Mucosa of descending colon (tissue), 3 donors: ENCODE measurements around the gene CDKAL1. TPM values are rescaled to one million over a fixed set of nuclear protein-coding genes. Genes with fewer than 3 reads are reported as not detected.

Experiments
- ATAC-seq: fragments of 200-7000 bp; cut with Tn5 transposase; one replicate; pipeline ENCODE4 v1.9.1; 2020; ENCODE audit warnings: mild to moderate bottlenecking, moderate library complexity
- DNase-seq, 3 donors: peaks; one replicate each; pipeline ENCODE4 v3.0.0-alpha.2; 2020
- H3K36me3 ChIP-seq: fragments of 200-600 bp; one replicate; pipeline ENCODE4 v1.8.0; 2021; ENCODE audit warnings: low read depth, mild to moderate bottlenecking
- H3K4me1 ChIP-seq: fragments of 200-600 bp; one replicate; pipeline ENCODE4 v1.8.0; 2021; ENCODE audit warnings: low read depth, mild to moderate bottlenecking
- H3K4me3 ChIP-seq: fragments of 200-600 bp; one replicate; pipeline ENCODE4 v1.8.0; 2021; ENCODE audit warnings: mild to moderate bottlenecking
- H3K9me3 ChIP-seq: fragments of 200-600 bp; one replicate; pipeline ENCODE4 v1.8.0; 2021; ENCODE audit warnings: mild to moderate bottlenecking
- intact Hi-C, 2 donors: fragments of 100-400 bp; cut with DNase I in 1 of 2; cut with micrococcal nuclease in 1 of 2; formaldehyde crosslinking; loops; one replicate each; pipeline versions ENCODE4 v1.11.0 to v1.11.1; 2022; cut with DNase I, micrococcal nuclease
- total RNA-seq, 3 donors: library from RNA; stranded (reverse); fragmentation: NEBNext Ultra II Directional in 2 of 3; extraction: Animal tissue kit (Norgen Biotek cat#: 25700) in 2 of 3; gene quantifications; one replicate each; pipeline versions ENCODE4 v1.2.1 to v1.2.4, GENCODE V29; 2021 to 2023
- TF ChIP-seq, protein P1 (sequence below): fragments of 200-600 bp; IDR thresholded peaks from one replicate; pipeline ENCODE4 v1.8.0; 2022; ENCODE audit warnings: antibody characterized with exemption, mild to moderate bottlenecking
- donor health status: DM: no; HTN: no; CAD: no; lungs with moderate emphysema.
- donor health status: DM: no; HTN: no; CAD: no.
- donor health status: DM: no; HTN: yes; CAD: no.

The CDKAL1 gene
- total RNA-seq, 3 donors from 2014 or later: 13.4 to 15.5 (median 15.3) TPM

DNA sequence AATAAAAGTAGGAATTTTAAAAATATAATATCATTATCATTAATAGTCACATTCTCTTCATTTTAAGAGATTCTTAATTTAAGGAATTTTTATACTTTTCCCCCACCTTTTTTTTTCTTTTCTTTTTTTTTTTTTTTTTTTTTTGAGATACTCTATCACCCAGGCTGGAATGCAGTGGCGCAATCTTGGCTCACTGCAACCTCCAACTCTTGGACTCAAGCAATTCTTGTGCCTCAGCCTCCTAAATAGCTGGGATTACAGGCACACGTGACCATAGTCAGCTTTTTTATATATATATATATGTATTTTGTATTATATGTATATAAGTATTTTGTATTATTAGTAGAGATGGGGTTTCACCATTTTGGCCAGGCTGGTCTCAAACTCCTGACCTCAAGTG lies 457.7 kb downstream of the CDKAL1 start:
- H3K4me3 ChIP-seq: no peak overlapping the region
- DNase-seq (no peak), ATAC-seq (no peak)
- intact Hi-C loops: no loop called here
- H3K9me3 ChIP-seq: no peaks in the 10 kb centered on the region
- TF ChIP-seq, protein P1, sequence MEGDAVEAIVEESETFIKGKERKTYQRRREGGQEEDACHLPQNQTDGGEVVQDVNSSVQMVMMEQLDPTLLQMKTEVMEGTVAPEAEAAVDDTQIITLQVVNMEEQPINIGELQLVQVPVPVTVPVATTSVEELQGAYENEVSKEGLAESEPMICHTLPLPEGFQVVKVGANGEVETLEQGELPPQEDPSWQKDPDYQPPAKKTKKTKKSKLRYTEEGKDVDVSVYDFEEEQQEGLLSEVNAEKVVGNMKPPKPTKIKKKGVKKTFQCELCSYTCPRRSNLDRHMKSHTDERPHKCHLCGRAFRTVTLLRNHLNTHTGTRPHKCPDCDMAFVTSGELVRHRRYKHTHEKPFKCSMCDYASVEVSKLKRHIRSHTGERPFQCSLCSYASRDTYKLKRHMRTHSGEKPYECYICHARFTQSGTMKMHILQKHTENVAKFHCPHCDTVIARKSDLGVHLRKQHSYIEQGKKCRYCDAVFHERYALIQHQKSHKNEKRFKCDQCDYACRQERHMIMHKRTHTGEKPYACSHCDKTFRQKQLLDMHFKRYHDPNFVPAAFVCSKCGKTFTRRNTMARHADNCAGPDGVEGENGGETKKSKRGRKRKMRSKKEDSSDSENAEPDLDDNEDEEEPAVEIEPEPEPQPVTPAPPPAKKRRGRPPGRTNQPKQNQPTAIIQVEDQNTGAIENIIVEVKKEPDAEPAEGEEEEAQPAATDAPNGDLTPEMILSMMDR: no peak
- H3K4me1 ChIP-seq: no peaks in the 10 kb centered on the region
- no peaks in the 10 kb centered on the region for H3K36me3 ChIP-seq

DNA sequence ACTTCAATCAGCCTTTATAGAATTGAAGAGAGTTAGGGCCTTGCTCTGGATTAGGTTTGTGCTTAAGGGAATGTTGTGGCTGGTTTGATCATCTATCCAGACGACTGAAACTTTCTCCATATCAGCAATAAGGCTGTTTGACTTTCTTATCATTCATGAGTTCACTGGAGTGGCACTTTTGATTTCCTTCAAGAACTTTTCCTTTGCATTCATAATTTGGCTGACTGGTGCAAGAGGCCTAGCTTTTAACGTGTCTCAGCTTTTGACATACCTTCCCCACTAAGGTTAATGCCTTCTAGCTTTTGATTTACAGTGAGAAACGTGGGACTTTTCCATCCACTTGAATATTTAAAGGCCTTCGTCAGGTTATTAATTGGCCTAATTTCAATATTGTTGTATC lies 461.8 kb downstream of the CDKAL1 start:
- intact Hi-C loops: no loop called here
- H3K36me3 ChIP-seq: no peaks in the 10 kb centered on the region

DNA sequence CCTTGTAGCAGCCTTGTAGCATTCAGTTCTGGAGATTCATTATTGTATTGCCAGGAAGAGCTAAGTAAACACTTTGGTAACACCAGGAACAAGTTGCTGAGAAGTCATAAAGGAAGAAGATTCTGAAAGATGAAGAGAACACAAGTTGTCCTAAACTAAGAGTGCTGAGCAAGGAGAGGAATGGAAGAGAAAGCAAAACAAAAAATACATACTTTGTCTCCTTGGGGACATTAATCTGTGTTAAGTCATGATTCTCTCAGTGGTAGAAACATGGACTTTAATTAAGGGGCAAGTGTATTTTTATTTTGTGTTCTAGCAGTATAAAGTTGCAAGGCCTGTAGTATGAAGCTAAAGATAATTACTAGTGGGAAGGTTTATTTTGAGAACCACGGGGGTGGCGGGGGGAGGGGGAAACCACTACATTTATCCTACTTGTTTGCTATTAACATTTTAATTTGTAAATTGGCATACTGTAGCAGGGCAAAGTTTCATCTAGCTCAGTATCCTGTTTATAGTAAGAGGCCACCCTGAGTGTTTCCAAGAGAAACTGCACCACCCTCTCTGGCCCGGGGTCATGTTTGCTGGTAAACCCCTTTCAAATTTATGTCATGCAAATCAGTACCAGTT lies 463.0 kb downstream of the CDKAL1 start:
- ATAC-seq (no peak), DNase-seq (no peak)
- H3K4me3 ChIP-seq: no peak overlapping the region
- no peaks in the 10 kb centered on the region for H3K36me3 ChIP-seq
- no peaks in the 10 kb centered on the region for H3K9me3 ChIP-seq
- H3K4me1 ChIP-seq: no peaks in the 10 kb centered on the region
- TF ChIP-seq, protein P1: no peak
- intact Hi-C loops: no loop called here

More for the DNA sequence above, 461.8 kb downstream of the CDKAL1 start:
- Histone ChIP-seq H3K4me3 (no peak overlapping the region), H3K9me3 (no peaks in the 10 kb centered on the region), H3K4me1 (no peaks in the 10 kb centered on the region)
- TF ChIP-seq, protein P1: no peak
- no peak for DNase-seq
- no peak for ATAC-seq

DNA sequence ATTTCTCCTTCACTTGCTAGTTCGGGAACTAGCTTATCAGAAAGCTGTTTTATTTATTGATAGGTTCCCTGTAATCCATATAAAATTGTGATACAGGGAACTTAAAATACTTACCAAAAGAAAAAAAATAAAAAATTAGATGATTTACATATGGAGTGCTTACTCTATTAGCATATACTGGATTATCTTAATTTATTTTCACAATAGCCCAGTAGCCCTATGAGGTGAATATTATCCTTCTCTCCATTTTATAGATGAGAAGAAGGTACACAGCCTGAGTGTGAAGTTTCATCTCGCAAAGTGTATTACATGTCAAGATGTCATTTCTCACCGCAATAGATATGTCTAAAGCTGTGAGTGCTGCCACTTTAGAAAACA lies 463.5 kb downstream of the CDKAL1 start:
- DNase-seq (no peak), ATAC-seq (no peak)
- H3K4me3 ChIP-seq: no peak overlapping the region
- no peaks in the 10 kb centered on the region for H3K36me3 ChIP-seq
- TF ChIP-seq, protein P1: no peak
- intact Hi-C loops: no loop called here
- H3K9me3 ChIP-seq: no peaks in the 10 kb centered on the region
- H3K4me1 ChIP-seq: no peaks in the 10 kb centered on the region

DNA sequence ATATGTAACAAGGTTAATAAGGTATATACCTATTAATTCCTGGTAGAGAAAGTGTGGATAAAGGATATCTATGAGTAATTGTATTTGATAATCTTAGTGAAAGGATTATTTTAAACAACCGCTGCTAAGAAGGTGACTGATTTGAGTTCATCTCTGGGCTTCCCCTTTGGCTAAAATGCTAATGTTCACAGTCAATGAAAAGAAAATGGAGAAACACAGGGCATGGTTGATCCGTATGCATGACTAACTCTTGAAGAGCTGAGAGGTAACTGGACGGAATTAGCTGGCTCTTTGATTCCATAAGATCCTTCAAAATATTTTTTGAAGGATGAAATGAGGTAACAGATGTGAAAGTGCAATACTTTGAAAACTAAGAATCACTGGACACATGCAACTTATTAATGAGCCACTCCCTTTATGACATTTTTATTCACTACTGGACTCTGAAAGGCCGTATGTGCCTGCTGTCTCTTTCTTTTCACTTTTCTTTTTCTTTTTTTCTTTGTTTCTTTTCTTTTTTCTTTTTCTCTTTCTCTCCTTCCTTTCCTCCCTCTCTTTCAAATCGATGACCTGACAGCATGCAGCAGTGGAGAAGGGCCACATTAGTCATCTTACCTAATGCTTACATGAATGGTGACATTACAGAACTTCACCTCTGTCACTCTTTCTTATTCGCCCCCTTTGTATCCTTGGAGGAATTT lies 464.6 kb downstream of the CDKAL1 start:
- ATAC-seq (no peak), DNase-seq (no peak)
- H3K9me3 ChIP-seq: no peaks in the 10 kb centered on the region
- H3K4me3 ChIP-seq: no peak overlapping the region
- no peaks in the 10 kb centered on the region for H3K4me1 ChIP-seq
- intact Hi-C loops: no loop called here
- TF ChIP-seq, protein P1: no peak
- no peaks in the 10 kb centered on the region for H3K36me3 ChIP-seq
